ENCODE results near the gene PACSIN3. TPM values are rescaled to one million over a fixed set of nuclear protein-coding genes. Genes with fewer than 3 reads are reported as not detected.

Gene PACSIN3
- total and polyA plus RNA-seq, 2 of the 13 experiments (the other 11 are each of a cell fraction or from before 2014, with no cell fraction given): 47.9 to 93.3 TPM

DNA sequence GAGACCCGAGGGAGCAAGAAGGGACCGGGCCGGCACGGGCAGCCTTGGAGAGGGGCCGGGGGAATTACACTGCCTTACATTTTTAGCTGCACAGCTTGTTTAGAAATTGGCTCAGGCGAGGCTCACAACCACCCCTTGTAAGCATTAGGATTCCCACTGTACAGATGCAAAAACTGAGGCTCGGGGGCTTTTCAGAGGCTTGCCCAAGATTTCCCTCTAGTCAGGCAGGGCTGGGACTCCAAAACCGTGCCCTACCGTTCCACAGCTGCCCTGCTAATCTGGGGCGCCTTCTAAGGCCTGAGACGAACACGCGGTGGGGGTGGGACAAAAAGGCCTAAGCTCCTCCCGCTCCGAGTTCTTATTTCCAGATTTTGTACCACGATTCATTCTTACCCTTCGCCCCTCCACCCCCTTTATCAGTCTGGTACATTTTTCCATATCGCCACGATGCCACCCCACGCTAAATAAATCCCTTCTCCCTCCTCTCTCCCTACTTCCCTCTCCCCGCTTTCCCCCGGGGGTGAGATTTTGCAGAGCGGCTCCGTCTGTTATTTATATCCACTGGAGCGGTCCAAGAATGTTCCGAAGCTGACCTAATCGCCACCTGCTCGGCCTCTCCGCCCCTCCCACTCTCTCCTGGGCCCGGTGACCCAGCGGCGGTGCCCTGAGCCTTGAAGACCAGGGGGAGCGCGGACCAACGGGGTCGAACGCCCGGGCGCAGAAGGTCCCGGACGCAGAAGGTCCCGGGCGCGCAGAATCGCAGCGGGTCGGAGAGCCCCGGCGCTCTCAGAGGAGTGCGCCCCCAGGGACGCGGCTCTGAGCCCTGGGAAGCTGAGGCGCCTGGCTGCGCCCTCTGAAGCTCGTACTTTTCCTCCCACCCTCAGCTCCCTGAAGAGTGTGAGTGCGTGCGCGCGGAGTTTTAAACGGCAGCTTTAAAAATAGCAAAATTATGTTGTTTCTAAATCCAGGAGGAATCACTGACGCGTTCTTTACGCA is 764 bp upstream of the PACSIN3 start (continued):
- TF ChIP-seq, protein P1, sequence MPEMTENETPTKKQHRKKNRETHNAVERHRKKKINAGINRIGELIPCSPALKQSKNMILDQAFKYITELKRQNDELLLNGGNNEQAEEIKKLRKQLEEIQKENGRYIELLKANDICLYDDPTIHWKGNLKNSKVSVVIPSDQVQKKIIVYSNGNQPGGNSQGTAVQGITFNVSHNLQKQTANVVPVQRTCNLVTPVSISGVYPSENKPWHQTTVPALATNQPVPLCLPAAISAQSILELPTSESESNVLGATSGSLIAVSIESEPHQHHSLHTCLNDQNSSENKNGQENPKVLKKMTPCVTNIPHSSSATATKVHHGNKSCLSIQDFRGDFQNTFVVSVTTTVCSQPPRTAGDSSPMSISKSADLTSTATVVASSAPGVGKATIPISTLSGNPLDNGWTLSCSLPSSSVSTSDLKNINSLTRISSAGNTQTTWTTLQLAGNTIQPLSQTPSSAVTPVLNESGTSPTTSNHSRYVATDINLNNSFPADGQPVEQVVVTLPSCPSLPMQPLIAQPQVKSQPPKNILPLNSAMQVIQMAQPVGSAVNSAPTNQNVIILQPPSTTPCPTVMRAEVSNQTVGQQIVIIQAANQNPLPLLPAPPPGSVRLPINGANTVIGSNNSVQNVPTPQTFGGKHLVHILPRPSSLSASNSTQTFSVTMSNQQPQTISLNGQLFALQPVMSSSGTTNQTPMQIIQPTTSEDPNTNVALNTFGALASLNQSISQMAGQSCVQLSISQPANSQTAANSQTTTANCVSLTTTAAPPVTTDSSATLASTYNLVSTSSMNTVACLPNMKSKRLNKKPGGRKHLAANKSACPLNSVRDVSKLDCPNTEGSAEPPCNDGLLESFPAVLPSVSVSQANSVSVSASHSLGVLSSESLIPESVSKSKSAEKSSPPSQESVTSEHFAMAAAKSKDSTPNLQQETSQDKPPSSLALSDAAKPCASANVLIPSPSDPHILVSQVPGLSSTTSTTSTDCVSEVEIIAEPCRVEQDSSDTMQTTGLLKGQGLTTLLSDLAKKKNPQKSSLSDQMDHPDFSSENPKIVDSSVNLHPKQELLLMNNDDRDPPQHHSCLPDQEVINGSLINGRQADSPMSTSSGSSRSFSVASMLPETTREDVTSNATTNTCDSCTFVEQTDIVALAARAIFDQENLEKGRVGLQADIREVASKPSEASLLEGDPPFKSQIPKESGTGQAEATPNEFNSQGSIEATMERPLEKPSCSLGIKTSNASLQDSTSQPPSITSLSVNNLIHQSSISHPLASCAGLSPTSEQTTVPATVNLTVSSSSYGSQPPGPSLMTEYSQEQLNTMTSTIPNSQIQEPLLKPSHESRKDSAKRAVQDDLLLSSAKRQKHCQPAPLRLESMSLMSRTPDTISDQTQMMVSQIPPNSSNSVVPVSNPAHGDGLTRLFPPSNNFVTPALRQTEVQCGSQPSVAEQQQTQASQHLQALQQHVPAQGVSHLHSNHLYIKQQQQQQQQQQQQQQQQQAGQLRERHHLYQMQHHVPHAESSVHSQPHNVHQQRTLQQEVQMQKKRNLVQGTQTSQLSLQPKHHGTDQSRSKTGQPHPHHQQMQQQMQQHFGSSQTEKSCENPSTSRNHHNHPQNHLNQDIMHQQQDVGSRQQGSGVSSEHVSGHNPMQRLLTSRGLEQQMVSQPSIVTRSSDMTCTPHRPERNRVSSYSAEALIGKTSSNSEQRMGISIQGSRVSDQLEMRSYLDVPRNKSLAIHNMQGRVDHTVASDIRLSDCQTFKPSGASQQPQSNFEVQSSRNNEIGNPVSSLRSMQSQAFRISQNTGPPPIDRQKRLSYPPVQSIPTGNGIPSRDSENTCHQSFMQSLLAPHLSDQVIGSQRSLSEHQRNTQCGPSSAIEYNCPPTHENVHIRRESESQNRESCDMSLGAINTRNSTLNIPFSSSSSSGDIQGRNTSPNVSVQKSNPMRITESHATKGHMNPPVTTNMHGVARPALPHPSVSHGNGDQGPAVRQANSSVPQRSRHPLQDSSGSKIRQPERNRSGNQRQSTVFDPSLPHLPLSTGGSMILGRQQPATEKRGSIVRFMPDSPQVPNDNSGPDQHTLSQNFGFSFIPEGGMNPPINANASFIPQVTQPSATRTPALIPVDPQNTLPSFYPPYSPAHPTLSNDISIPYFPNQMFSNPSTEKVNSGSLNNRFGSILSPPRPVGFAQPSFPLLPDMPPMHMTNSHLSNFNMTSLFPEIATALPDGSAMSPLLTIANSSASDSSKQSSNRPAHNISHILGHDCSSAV (CRISPR knock-in tag; IDR thresholded peaks at IDR 0.05; ENCODE audit: borderline replicate concordance): no peak
- TF ChIP-seq JUND (CRISPR knock-in tag; IDR thresholded peaks at IDR 0.05): no peak
- 0 out of 2 replicates have a peak, but pooled peaks have one; percentile 67 for TF ChIP-seq ZNF430 (CRISPR knock-in tag; IDR thresholded peaks at IDR 0.05)
- no peak for TF ChIP-seq KAT2B (IDR thresholded peaks at IDR 0.05; ENCODE audit: borderline replicate concordance, low read depth, low read length)
- TF ChIP-seq, protein P2, sequence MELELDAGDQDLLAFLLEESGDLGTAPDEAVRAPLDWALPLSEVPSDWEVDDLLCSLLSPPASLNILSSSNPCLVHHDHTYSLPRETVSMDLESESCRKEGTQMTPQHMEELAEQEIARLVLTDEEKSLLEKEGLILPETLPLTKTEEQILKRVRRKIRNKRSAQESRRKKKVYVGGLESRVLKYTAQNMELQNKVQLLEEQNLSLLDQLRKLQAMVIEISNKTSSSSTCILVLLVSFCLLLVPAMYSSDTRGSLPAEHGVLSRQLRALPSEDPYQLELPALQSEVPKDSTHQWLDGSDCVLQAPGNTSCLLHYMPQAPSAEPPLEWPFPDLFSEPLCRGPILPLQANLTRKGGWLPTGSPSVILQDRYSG (CRISPR knock-in tag; IDR thresholded peaks at IDR 0.05): no peak
- TF ChIP-seq TSC22D2 (CRISPR knock-in tag; IDR thresholded peaks at IDR 0.05; ENCODE audit: borderline replicate concordance): no peak
- TF ChIP-seq MED8 (CRISPR knock-in tag; IDR thresholded peaks at IDR 0.05; ENCODE audit: insufficient replicate concordance): no peak
- TF ChIP-seq, protein P3, sequence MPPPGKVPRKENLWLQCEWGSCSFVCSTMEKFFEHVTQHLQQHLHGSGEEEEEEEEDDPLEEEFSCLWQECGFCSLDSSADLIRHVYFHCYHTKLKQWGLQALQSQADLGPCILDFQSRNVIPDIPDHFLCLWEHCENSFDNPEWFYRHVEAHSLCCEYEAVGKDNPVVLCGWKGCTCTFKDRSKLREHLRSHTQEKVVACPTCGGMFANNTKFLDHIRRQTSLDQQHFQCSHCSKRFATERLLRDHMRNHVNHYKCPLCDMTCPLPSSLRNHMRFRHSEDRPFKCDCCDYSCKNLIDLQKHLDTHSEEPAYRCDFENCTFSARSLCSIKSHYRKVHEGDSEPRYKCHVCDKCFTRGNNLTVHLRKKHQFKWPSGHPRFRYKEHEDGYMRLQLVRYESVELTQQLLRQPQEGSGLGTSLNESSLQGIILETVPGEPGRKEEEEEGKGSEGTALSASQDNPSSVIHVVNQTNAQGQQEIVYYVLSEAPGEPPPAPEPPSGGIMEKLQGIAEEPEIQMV (CRISPR knock-in tag; IDR thresholded peaks at IDR 0.05; ENCODE audit: low read depth): no peak
- TF ChIP-seq ZNF235 (CRISPR knock-in tag; IDR thresholded peaks at IDR 0.05; ENCODE audit: borderline replicate concordance): no peak
- 0 out of 2 replicates have a peak, but pooled peaks have one; percentile 22 for TF ChIP-seq FOXJ3 (CRISPR knock-in tag; IDR thresholded peaks at IDR 0.05; ENCODE audit: borderline replicate concordance)
- TF ChIP-seq, protein P4, sequence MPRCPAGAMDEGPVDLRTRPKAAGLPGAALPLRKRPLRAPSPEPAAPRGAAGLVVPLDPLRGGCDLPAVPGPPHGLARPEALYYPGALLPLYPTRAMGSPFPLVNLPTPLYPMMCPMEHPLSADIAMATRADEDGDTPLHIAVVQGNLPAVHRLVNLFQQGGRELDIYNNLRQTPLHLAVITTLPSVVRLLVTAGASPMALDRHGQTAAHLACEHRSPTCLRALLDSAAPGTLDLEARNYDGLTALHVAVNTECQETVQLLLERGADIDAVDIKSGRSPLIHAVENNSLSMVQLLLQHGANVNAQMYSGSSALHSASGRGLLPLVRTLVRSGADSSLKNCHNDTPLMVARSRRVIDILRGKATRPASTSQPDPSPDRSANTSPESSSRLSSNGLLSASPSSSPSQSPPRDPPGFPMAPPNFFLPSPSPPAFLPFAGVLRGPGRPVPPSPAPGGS (CRISPR knock-in tag; IDR thresholded peaks at IDR 0.05): 0 out of 2 replicates have a peak, but pooled peaks have one; percentile 48
- no peak for TF ChIP-seq MBD4 (IDR thresholded peaks at IDR 0.05; ENCODE audit: borderline replicate concordance, low read length)
- no peak for TF ChIP-seq ISL2 (CRISPR knock-in tag; IDR thresholded peaks at IDR 0.05)
